Loucy (cell line): Measurements from ENCODE around the gene CCL21.

Experiments
- EZH2phosphoT487 ChIP-seq: fragments of 200-600 bp; IDR thresholded peaks from 2 replicates; pipeline ENCODE4 v1.6.1; 2018; ENCODE audit warnings: antibody characterized with exemption, mild to moderate bottlenecking, moderate library complexity, borderline replicate concordance
- TF ChIP-seq, protein P1 (sequence below): fragments of 200-600 bp; sonication (generic); conservative IDR thresholded peaks from 2 replicates; pipeline ENCODE4 v1.5.1; 2014; ENCODE audit warnings: mild to moderate bottlenecking, antibody characterized with exemption, low read length

DNA sequence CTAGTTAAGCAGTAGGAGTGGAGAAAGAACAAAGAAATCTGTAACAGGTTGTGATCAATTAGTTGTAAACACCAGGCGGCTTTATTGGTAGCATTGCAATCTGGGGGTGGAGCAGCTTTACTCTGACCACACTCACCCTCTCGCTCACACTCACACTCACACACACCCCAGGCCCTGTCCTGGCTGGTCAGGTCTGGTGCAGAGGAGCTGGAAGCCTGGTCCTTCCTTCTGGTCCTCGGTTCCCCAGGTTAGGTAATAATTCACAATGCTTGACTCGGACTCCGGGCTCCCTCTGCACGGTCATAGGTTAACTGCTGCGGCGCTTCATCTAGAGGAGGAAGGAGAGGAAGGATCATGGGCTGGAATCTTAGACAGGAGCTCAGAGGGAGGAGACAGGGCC, 20.4 kb downstream of the CCL21 start:
- TF ChIP-seq, protein P1, sequence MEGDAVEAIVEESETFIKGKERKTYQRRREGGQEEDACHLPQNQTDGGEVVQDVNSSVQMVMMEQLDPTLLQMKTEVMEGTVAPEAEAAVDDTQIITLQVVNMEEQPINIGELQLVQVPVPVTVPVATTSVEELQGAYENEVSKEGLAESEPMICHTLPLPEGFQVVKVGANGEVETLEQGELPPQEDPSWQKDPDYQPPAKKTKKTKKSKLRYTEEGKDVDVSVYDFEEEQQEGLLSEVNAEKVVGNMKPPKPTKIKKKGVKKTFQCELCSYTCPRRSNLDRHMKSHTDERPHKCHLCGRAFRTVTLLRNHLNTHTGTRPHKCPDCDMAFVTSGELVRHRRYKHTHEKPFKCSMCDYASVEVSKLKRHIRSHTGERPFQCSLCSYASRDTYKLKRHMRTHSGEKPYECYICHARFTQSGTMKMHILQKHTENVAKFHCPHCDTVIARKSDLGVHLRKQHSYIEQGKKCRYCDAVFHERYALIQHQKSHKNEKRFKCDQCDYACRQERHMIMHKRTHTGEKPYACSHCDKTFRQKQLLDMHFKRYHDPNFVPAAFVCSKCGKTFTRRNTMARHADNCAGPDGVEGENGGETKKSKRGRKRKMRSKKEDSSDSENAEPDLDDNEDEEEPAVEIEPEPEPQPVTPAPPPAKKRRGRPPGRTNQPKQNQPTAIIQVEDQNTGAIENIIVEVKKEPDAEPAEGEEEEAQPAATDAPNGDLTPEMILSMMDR, result no peak
- TF ChIP-seq EZH2phosphoT487, result no peak
